ENCODE data around the gene AFF1.
"Not testable (repeated sequence)": the region's sequence is repeated elsewhere in the genome, so short reads cannot be mapped to it uniquely, and the experiment has no call there.

AFF1 gene

GRCh38 chr4:86989658-86990057 lies 54.8 kb downstream of the AFF1 start:
- not testable (repeated sequence) for DNase-seq

- no peak for DNase-seq
Observed at GRCh38 chr4:86990510-86990909, 55.7 kb downstream of the AFF1 start.

GRCh38 chr4:86991994-86992393 lies 57.2 kb downstream of the AFF1 start:
- no peak for DNase-seq

- no peak for DNase-seq
Observed at GRCh38 chr4:86993909-86994681, 59.3 kb downstream of the AFF1 start.

- no peak for DNase-seq
Observed at GRCh38 chr4:86994686-86995085, 59.9 kb downstream of the AFF1 start.

GRCh38 chr4:86996510-86996909 lies 61.7 kb downstream of the AFF1 start:
- not testable (repeated sequence) for DNase-seq

GRCh38 chr4:86999136-86999643 lies 64.4 kb downstream of the AFF1 start:
- DNase-seq = no peak

- DNase-seq = no peak
Observed at GRCh38 chr4:87002682-87003043, 67.9 kb downstream of the AFF1 start.

GRCh38 chr4:87003266-87003665 lies 68.5 kb downstream of the AFF1 start:
- no peak for DNase-seq

GRCh38 chr4:87005369-87005689 lies 70.5 kb downstream of the AFF1 start:
- peak; percentile 12 for DNase-seq

GRCh38 chr4:87005690-87006425 lies 71.0 kb downstream of the AFF1 start:
- DNase-seq = peak; percentile 9

GRCh38 chr4:87006426-87006675 lies 71.5 kb downstream of the AFF1 start:
- DNase-seq = no peak

- DNase-seq = peak; percentile 94
Observed at GRCh38 chr4:87006676-87007527, 72.1 kb downstream of the AFF1 start.

- DNase-seq = peak; percentile 50
Observed at GRCh38 chr4:87007528-87008446, 73.0 kb downstream of the AFF1 start.

GRCh38 chr4:87009095-87009648 lies 74.4 kb downstream of the AFF1 start:
- no peak for DNase-seq

GRCh38 chr4:87010192-87010591 lies 75.4 kb downstream of the AFF1 start:
- no peak for DNase-seq

GRCh38 chr4:87011340-87012034 lies 76.7 kb downstream of the AFF1 start:
- DNase-seq = peak; percentile 79

GRCh38 chr4:87012265-87012953 lies 77.6 kb downstream of the AFF1 start:
- no peak for DNase-seq

- DNase-seq = not testable (repeated sequence)
Observed at GRCh38 chr4:87012954-87013308, 78.1 kb downstream of the AFF1 start.

GRCh38 chr4:87014284-87014782 lies 79.5 kb downstream of the AFF1 start:
- peak; percentile 88 for DNase-seq

- DNase-seq = no peak
Observed at GRCh38 chr4:87015416-87015815, 80.6 kb downstream of the AFF1 start.

Data from fibroblast of skin of right quadriceps (primary cell).